22Rv1 (cell line): ENCODE results near the gene HSD3B7.
"Not testable (repeated sequence)": the region's sequence is repeated elsewhere in the genome, so short reads cannot be mapped to it uniquely, and the experiment has no call there.

Experiments
- ZFX ChIP-seq: fragments of 450-650 bp; IDR thresholded peaks from 2 replicates; pipeline ENCODE4 v1.6.1; 2017; ENCODE audit warnings: antibody characterized with exemption, borderline replicate concordance
- TF ChIP-seq, protein P1 (sequence below): fragments of 450-650 bp; IDR thresholded peaks from 2 replicates; pipeline ENCODE4 v1.5.1; 2017; ENCODE audit warnings: mild to moderate bottlenecking

- TF ChIP-seq, protein P1, sequence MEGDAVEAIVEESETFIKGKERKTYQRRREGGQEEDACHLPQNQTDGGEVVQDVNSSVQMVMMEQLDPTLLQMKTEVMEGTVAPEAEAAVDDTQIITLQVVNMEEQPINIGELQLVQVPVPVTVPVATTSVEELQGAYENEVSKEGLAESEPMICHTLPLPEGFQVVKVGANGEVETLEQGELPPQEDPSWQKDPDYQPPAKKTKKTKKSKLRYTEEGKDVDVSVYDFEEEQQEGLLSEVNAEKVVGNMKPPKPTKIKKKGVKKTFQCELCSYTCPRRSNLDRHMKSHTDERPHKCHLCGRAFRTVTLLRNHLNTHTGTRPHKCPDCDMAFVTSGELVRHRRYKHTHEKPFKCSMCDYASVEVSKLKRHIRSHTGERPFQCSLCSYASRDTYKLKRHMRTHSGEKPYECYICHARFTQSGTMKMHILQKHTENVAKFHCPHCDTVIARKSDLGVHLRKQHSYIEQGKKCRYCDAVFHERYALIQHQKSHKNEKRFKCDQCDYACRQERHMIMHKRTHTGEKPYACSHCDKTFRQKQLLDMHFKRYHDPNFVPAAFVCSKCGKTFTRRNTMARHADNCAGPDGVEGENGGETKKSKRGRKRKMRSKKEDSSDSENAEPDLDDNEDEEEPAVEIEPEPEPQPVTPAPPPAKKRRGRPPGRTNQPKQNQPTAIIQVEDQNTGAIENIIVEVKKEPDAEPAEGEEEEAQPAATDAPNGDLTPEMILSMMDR, result not testable (repeated sequence)
- TF ChIP-seq ZFX, result not testable (repeated sequence)
Measured at GRCh38 chr16:31013292-31013691, 28.3 kb downstream of the HSD3B7 start.
